ENCODE results near the gene EEF2K. TPM values are rescaled to one million over a fixed set of nuclear protein-coding genes. Genes with fewer than 3 reads are reported as not detected.
A peak's percentile ranks its signal among the peaks of the same experiment; 100 is the strongest.

Gene EEF2K
- total RNA-seq, 1 donor from 2014 or later: 19.3 TPM

DNA sequence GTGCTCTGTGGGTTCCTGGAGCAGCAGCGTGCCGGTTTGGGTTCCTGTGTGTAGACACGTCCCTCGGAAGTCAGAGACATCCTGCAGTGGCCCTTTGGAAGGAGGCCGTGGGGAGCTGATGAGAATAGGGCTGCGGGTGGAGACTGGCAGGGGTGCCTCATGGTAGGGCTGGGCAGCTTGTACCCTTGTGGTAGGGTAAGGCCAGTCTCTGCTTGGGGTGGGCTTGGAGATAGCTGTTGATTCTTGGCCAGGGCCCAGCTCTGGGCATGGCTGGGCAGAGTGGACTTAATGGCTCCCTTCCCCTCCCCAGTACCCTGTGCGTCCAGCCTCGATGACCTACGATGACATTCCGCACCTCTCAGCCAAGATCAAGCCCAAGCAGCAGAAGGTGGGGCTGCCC is 101.8 kb downstream of the EEF2K start:
- TF ChIP-seq CTCF (IDR thresholded peaks at IDR 0.05; ENCODE audit: unreplicated experiment): no peak
- Mint-ChIP-seq H3K36me3 (ENCODE audit: low read depth, unreplicated experiment) (peaks cover 34% of the 10 kb centered on the region), H3K4me1 (ENCODE audit: unreplicated experiment) (no peaks in the 10 kb centered on the region), H3K9me3 (ENCODE audit: unreplicated experiment) (no peaks in the 10 kb centered on the region), H3K4me3 (ENCODE audit: unreplicated experiment) (no peak overlapping the region), H3K27ac (ENCODE audit: unreplicated experiment) (no peak overlapping the region), H3K27me3 (ENCODE audit: unreplicated experiment) (peaks cover 4% of the 10 kb centered on the region)
- no peak for DNase-seq (ENCODE audit: low spot score)

- no peak for DNase-seq (ENCODE audit: low spot score)
- H3K27ac Mint-ChIP-seq (ENCODE audit: unreplicated experiment): no peak overlapping the region
- no peaks in the 10 kb centered on the region for H3K9me3 Mint-ChIP-seq (ENCODE audit: unreplicated experiment)
- no peaks in the 10 kb centered on the region for H3K4me1 Mint-ChIP-seq (ENCODE audit: unreplicated experiment)
- peaks cover 31% of the 10 kb centered on the region for H3K36me3 Mint-ChIP-seq (ENCODE audit: low read depth, unreplicated experiment)
- peaks cover 5% of the 10 kb centered on the region for H3K27me3 Mint-ChIP-seq (ENCODE audit: unreplicated experiment)
- no peak overlapping the region for H3K4me3 Mint-ChIP-seq (ENCODE audit: unreplicated experiment)
- TF ChIP-seq CTCF (IDR thresholded peaks at IDR 0.05; ENCODE audit: unreplicated experiment): no peak
These were observed 102.9 kb downstream of the EEF2K start for GRCh38 chr16:22308824-22309520.

GRCh38 chr16:22311520-22311919 is 105.4 kb downstream of the EEF2K start:
- DNase-seq (ENCODE audit: low spot score): no peak
- no peak overlapping the region for H3K4me3 Mint-ChIP-seq (ENCODE audit: unreplicated experiment)
- no peaks in the 10 kb centered on the region for H3K4me1 Mint-ChIP-seq (ENCODE audit: unreplicated experiment)
- no peaks in the 10 kb centered on the region for H3K9me3 Mint-ChIP-seq (ENCODE audit: unreplicated experiment)
- H3K27me3 Mint-ChIP-seq (ENCODE audit: unreplicated experiment): peaks cover 5% of the 10 kb centered on the region
- H3K27ac Mint-ChIP-seq (ENCODE audit: unreplicated experiment): no peak overlapping the region
- H3K36me3 Mint-ChIP-seq (ENCODE audit: low read depth, unreplicated experiment): peaks cover 28% of the 10 kb centered on the region
- TF ChIP-seq CTCF (IDR thresholded peaks at IDR 0.05; ENCODE audit: unreplicated experiment): no peak

DNA sequence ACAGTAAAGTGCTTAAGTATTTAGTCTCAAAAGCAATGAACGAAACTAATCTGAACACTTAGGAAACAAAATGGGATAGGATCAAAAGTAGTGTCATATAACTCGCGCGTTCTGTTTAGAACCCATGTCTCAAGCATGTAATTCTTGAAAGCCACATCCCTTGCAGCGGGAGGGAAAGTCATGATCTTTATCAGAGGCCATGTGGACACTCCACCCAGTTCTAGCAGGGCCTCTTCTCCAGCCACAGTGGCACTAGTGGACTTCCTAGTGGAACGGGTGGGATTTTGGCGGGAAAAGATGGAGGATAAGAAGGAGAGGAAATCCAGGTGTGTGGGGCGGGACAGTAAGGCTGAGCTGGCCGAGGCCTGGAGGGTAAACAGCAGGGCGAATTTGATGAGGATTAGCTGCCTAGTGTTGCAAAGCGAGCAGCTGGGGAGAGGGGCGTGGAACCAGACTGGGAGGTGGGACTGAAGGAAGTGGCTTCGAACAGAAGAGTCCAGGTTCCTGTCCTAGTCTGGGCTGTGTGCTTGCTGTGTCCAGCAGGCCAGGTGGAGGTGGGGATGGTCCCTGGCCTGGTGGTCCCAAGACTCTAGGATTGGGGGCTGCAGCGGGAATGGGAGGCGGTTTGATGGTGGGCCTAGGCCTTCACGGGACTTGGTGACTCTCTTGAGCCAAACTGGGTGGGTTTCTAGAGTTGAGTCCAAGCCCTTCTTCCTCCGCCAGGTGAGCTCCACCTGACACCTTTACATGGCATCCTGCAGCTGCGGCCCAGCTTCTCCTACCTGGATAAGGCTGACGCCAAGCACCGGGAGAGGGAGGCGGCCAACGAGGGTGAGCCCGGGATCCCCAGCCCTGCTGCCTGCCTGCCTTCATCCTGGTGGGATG is 107.1 kb downstream of the EEF2K start:
- no peak for DNase-seq (ENCODE audit: low spot score)
- H3K4me3 Mint-ChIP-seq (ENCODE audit: unreplicated experiment): peak overlapping the region; percentile 76
- H3K27me3 Mint-ChIP-seq (ENCODE audit: unreplicated experiment): peaks cover 5% of the 10 kb centered on the region
- H3K36me3 Mint-ChIP-seq (ENCODE audit: low read depth, unreplicated experiment): peaks cover 28% of the 10 kb centered on the region
- peak overlapping the region; percentile 11 for H3K27ac Mint-ChIP-seq (ENCODE audit: unreplicated experiment)
- TF ChIP-seq CTCF (IDR thresholded peaks at IDR 0.05; ENCODE audit: unreplicated experiment): no peak
- H3K9me3 Mint-ChIP-seq (ENCODE audit: unreplicated experiment): no peaks in the 10 kb centered on the region
- no peaks in the 10 kb centered on the region for H3K4me1 Mint-ChIP-seq (ENCODE audit: unreplicated experiment)

All from endothelial cell (in vitro differentiated cells).